IMR-90 (cell line): ENCODE results near the gene ZNF248. TPM values are rescaled to one million over a fixed set of nuclear protein-coding genes. Genes with fewer than 3 reads are reported as not detected.

Source experiments
- ATAC-seq: fragments of 200-7000 bp; cut with Tn5 transposase; 2 replicates; pipeline ENCODE4 v1.9.1; 2020; ENCODE audit warnings: low read depth, mild to moderate bottlenecking, moderate library complexity
- BruUV-seq: library from RNA; stranded (reverse); fragments of 400-500 nt; replicated peaks from 2 replicates; lab custom pipeline; 2021; lab: Mats Ljungman, UMichigan
- CTCF ChIA-PET: fragments of 300-600 bp; formaldehyde crosslinking; extraction: SDS; loops from one replicate; lab custom pipeline; 2021; ENCODE audit warnings: antibody characterized with exemption; lab: Yijun Ruan, JAX
- POLR2A ChIA-PET: fragments of 300-600 bp; sonication (Branson Sonifier 250); formaldehyde crosslinking; loops from one replicate; lab custom pipeline; 2022; ENCODE audit warnings: antibody characterized with exemption; ENCODE audit not compliant: unreplicated experiment; lab: Charles Lee
- DNase-seq: peaks from one replicate; pipeline ENCODE4 v3.0.0; 2013
- H2AFZ ChIP-seq: replicated peaks from 2 replicates; pipeline ENCODE3; 2013; ENCODE audit warnings: low read length, mild to moderate bottlenecking; ENCODE audit not compliant: poor library complexity
- H2AK5ac ChIP-seq: 2 replicates; pipeline ENCODE4 v1.6.1; 2013; ENCODE audit warnings: low read depth, low read length, inconsistent platforms
- H2AK9ac ChIP-seq: replicated peaks from 2 replicates; pipeline ENCODE3; 2013; ENCODE audit warnings: mild to moderate bottlenecking, low read depth, low read length, moderate library complexity; ENCODE audit not compliant: poor library complexity
- H2BK120ac ChIP-seq: 2 replicates; pipeline ENCODE4 v1.6.1; 2013; ENCODE audit warnings: low read depth, low read length, inconsistent platforms
- H2BK15ac ChIP-seq: 3 replicates; pipeline ENCODE4 v1.6.1; 2013; ENCODE audit warnings: low read depth, low read length, inconsistent platforms
- H2BK20ac ChIP-seq: 2 replicates; pipeline ENCODE4 v1.6.1; 2013; ENCODE audit warnings: low read depth, mild to moderate bottlenecking, inconsistent platforms, low read length, moderate library complexity
- H2BK5ac ChIP-seq: 2 replicates; pipeline ENCODE4 v1.6.1; 2013; ENCODE audit warnings: mild to moderate bottlenecking, low read depth, low read length, inconsistent platforms; ENCODE audit not compliant: poor library complexity, severe bottlenecking
- H3K14ac ChIP-seq: replicated peaks from 2 replicates; pipeline ENCODE4 v1.6.1; 2013; ENCODE audit warnings: low read depth, low read length, inconsistent platforms
- H3K18ac ChIP-seq: 2 replicates; pipeline ENCODE4 v1.6.1; 2013; ENCODE audit warnings: low read depth, low read length, control low read depth
- H3K23ac ChIP-seq: 2 replicates; pipeline ENCODE4 v1.6.1; 2013; ENCODE audit warnings: low read depth, low read length, inconsistent platforms
- H3K27ac ChIP-seq: 2 replicates; pipeline ENCODE4 v1.5.1; 2013; ENCODE audit warnings: mild to moderate bottlenecking, control low read depth, low read length; ENCODE audit not compliant: insufficient read depth
- H3K27me3 ChIP-seq: 2 replicates; pipeline ENCODE4 v1.6.1; 2013; ENCODE audit warnings: low read length; ENCODE audit not compliant: control insufficient read depth, insufficient read depth
- H3K36me3 ChIP-seq: 2 replicates; pipeline ENCODE4 v1.6.1; 2013; ENCODE audit warnings: low read length, mixed read lengths; ENCODE audit not compliant: control insufficient read depth, insufficient read depth
- H3K4ac ChIP-seq: 2 replicates; pipeline ENCODE4 v1.6.1; 2013; ENCODE audit warnings: low read depth, low read length, inconsistent platforms
- H3K4me1 ChIP-seq: 2 replicates; pipeline ENCODE4 v1.6.1; 2013; ENCODE audit warnings: low read length, mixed read lengths; ENCODE audit not compliant: control insufficient read depth, insufficient read depth
- H3K4me2 ChIP-seq: 2 replicates; pipeline ENCODE4 v1.6.1; 2013; ENCODE audit warnings: low read depth, mild to moderate bottlenecking, control low read depth, low read length, moderate library complexity
- H3K4me3 ChIP-seq: 2 replicates; pipeline ENCODE4 v1.5.1; 2013; ENCODE audit warnings: low read depth, mild to moderate bottlenecking, control low read depth, low read length, moderate library complexity; ENCODE audit not compliant: insufficient read depth
- H3K56ac ChIP-seq: 2 replicates; pipeline ENCODE4 v1.6.1; 2013; ENCODE audit warnings: low read length, inconsistent platforms; ENCODE audit not compliant: insufficient read depth; ENCODE audit errors: extremely low read depth
- H3K79me1 ChIP-seq, 2 experiments: 2 replicates each; pipeline ENCODE4 v1.6.1; 2013; ENCODE audit warnings: low read length in 2 of 2, inconsistent platforms in 1 of 2, low read depth in 1 of 2
- H3K9ac ChIP-seq: 2 replicates; pipeline ENCODE4 v1.6.1; 2013; ENCODE audit warnings: low read depth, low read length, control low read depth
- H3K9me1 ChIP-seq: 2 replicates; pipeline ENCODE4 v1.6.1; 2013; ENCODE audit warnings: low read length, inconsistent platforms; ENCODE audit not compliant: insufficient read depth
- H3K9me3 ChIP-seq: 2 replicates; pipeline ENCODE4 v1.6.1; 2013; ENCODE audit warnings: low read length; ENCODE audit not compliant: control insufficient read depth, insufficient read depth
- H4K20me1 ChIP-seq: 2 replicates; pipeline ENCODE4 v1.6.1; 2013; ENCODE audit warnings: low read length, inconsistent platforms; ENCODE audit not compliant: insufficient read depth
- H4K5ac ChIP-seq: 2 replicates; pipeline ENCODE4 v1.6.1; 2013; ENCODE audit warnings: mild to moderate bottlenecking, low read depth, low read length, control low read depth
- H4K8ac ChIP-seq, 2 experiments: 2 replicates each; pipeline ENCODE4 v1.6.1; 2013; ENCODE audit warnings: low read depth in 2 of 2, low read length in 2 of 2, control low read depth in 1 of 2, inconsistent platforms in 1 of 2
- H4K91ac ChIP-seq: 2 replicates; pipeline ENCODE4 v1.6.1; 2013; ENCODE audit warnings: low read depth, low read length, inconsistent platforms; ENCODE audit not compliant: insufficient read depth
- BHLHE40 ChIP-seq: fragments of 150-350 bp; IDR thresholded peaks from 2 replicates; pipeline ENCODE4 v1.6.1; 2016; ENCODE audit warnings: mild to moderate bottlenecking, low read depth, low read length
- CHD1 ChIP-seq: IDR thresholded peaks from 2 replicates; pipeline ENCODE4 v1.6.1; 2012; ENCODE audit warnings: low read depth, low read length, improper control_type of control experiment
- FOS ChIP-seq: fragments of 150-350 bp; IDR thresholded peaks from 2 replicates; pipeline ENCODE4 v1.6.1; 2016; ENCODE audit warnings: low read depth, low read length
- MAZ ChIP-seq: IDR thresholded peaks from 2 replicates; pipeline ENCODE4 v1.6.1; 2012; ENCODE audit warnings: low read depth, mild to moderate bottlenecking, low read length, improper control_type of control experiment, moderate library complexity, borderline replicate concordance
- NFE2L2 ChIP-seq: fragments of 150-350 bp; IDR thresholded peaks from 2 replicates; pipeline ENCODE4 v1.6.1; 2016; ENCODE audit warnings: low read depth, mild to moderate bottlenecking, low read length
- POLR2A ChIP-seq: IDR thresholded peaks from 2 replicates; pipeline ENCODE4 v1.6.1; 2012; ENCODE audit warnings: mild to moderate bottlenecking, low read depth, low read length
- RAD21 ChIP-seq: IDR thresholded peaks from 2 replicates; pipeline ENCODE4 v1.6.1; 2012; ENCODE audit warnings: low read length, improper control_type of control experiment
- RFX5 ChIP-seq: IDR thresholded peaks from 2 replicates; pipeline ENCODE4 v1.8.0; 2012; ENCODE audit warnings: low read depth, mild to moderate bottlenecking, low read length, moderate library complexity
- SMC3 ChIP-seq: fragments of 150-350 bp; IDR thresholded peaks from 2 replicates; pipeline ENCODE4 v1.6.1; 2016; ENCODE audit warnings: low read depth, mild to moderate bottlenecking, antibody characterized with exemption, low read length, moderate library complexity
- WGBS, 2 experiments: methylation state at CpG; one replicate each; pipeline versions ENCODE4 v1.1.5 to v1.1.7; 2013; ENCODE audit warnings: missing lambda C conversion rate in 2 of 2; ENCODE audit not compliant: insufficient read length in 1 of 2; ENCODE audit errors: extremely low coverage in 2 of 2; 5-methylcytosine and 5-hydroxymethylcytosine counted together
- dilution Hi-C: fragments of 300-500 bp; cut with HindIII; formaldehyde crosslinking; loops from one replicate; pipeline ENCODE4 v1.14.3; 2018; ENCODE audit warnings: low sequenced_read_pairs; ENCODE audit not compliant: unreplicated experiment
- in situ Hi-C: fragments of 300-500 bp; cut with MboI; formaldehyde crosslinking; loops from 3 replicates; pipeline ENCODE4 v1.14.3; 2019; ENCODE audit warnings: low sequenced_read_pairs, inconsistent platforms, mixed read lengths
- intact Hi-C: fragments of 100-400 bp; cut with micrococcal nuclease; formaldehyde crosslinking; loops from 2 replicates; pipeline ENCODE4 v1.10.0; 2022
- polyA plus RNA-seq, 3 experiments: library from polyadenylated mRNA; depleted of rRNA; stranded (reverse); fragments of >200 nt; gene quantifications; 2 replicates each; pipeline ENCODE4 v1.2.3, GENCODE V29; 2012; ENCODE audit warnings: low replicate concordance in 1 of 3
- total RNA-seq: library from RNA; depleted of rRNA; stranded (reverse); fragments of >200 nt; gene quantifications from 2 replicates; pipeline ENCODE4 v1.2.3, GENCODE V29; 2012

Gene ZNF248
- total and polyA plus RNA-seq, 2 of the 4 experiments (the other 2 are of a cell fraction), result 5.1 to 5.7 TPM

DNA sequence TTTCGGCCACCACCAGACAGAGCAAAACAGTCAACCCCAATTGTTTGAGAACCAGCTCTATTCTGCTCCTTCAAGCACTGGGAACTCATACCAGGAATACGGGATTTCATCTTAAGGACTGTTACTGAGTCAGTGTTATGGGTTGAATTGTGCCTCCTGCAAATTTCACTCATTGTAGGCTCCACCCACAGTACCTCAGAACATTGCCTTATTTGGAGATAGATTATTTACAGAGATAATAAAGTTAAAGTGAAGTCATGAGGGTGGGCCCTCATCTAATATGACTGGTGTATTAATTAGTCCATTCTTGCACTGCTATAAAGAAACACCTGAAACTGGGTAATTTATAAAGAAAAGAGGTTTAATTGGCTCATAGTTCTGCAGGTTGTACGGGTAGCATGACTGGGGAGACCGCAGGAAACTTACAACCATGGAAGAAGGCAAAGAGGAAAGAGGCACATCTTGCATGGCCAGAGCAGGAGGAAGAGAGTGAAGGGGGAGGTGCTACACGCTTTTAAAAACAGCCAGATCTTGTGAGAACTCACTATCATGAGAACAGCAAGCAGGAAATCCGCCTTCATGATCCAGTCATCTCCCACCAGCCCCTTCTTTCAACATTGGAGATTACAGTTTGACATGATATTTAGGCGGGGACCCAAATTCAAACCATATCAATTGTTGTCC, 14.3 kb upstream of the ZNF248 start:
- H3K4ac ChIP-seq, result no peak overlapping the region
- H3K79me1 ChIP-seq, result no peaks in the 10 kb centered on the region
- WGBS, 2 experiments, result 59% methylated on average over 2 of the region's 7 CpGs; no CpG with 5 or more reads in 1 of the 2 experiments
- no peak overlapping the region for H2AFZ ChIP-seq
- CTCF ChIA-PET, result no interaction called here
- no peaks in the 10 kb centered on the region for H3K4me1 ChIP-seq
- H3K9me3 ChIP-seq, result no peaks in the 10 kb centered on the region
- no peak overlapping the region for H2BK20ac ChIP-seq
- no peaks in the 10 kb centered on the region for H3K36me3 ChIP-seq
- no peaks in the 10 kb centered on the region for H4K20me1 ChIP-seq
- no peak overlapping the region for H3K27ac ChIP-seq
- H2BK120ac ChIP-seq, result no peak overlapping the region
- dilution Hi-C loops (no loop called here), in situ Hi-C loops (no loop called here), intact Hi-C loops (no loop called here)
- H3K56ac ChIP-seq, result no peak overlapping the region
- no peak overlapping the region for H4K91ac ChIP-seq
- no peak overlapping the region for H2BK5ac ChIP-seq
- no peaks in the 10 kb centered on the region for H3K27me3 ChIP-seq
- H2AK9ac ChIP-seq, result no peak overlapping the region
- POLR2A ChIA-PET, result no interaction called here
- no peak overlapping the region for H3K18ac ChIP-seq
- no peak for TF ChIP-seq RFX5
- no peak for TF ChIP-seq SMC3
- no peak for TF ChIP-seq CHD1
- TF ChIP-seq FOS, result no peak
- no peak for TF ChIP-seq NFE2L2
- no peak for TF ChIP-seq RAD21
- no peak for TF ChIP-seq BHLHE40
- TF ChIP-seq POLR2A, result no peak
- no peak for TF ChIP-seq MAZ
- H3K14ac ChIP-seq, result no peak overlapping the region
- no peaks in the 10 kb centered on the region for H3K9me1 ChIP-seq
- H3K9ac ChIP-seq, result no peak overlapping the region
- no peak overlapping the region for H3K4me2 ChIP-seq
- no peak overlapping the region for H4K5ac ChIP-seq
- DNase-seq, result no peak
- no peak overlapping the region for H2AK5ac ChIP-seq
- no peak overlapping the region for H3K4me3 ChIP-seq
- no peak overlapping the region for H2BK15ac ChIP-seq
- no peak overlapping the region for H3K23ac ChIP-seq
- no peak for ATAC-seq
- no TSS peak for BruUV-seq
- no peak overlapping the region for H4K8ac ChIP-seq
